ENCODE data around the gene PITPNM1.

DNA sequence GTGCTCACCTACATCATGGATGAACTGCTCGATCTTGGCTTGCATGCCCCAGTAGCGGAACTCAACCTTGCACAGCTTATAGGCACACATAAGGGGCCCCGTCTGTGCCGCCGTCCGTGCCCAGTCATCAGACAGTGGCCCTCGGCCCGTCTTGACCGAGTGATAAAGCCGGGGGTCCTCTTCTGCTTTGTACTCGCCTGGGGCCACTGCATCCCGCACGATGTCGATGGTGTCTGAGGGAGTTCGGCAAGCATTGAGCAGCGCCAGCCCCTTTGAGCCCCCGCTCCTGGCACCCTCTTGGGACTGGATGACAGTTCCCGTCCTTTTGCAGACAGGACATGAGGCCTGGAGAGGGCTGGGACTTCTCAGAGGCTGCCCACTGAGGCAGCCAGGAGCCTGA lies 3.3 kb downstream of the PITPNM1 start:
- TF ChIP-seq EZH2phosphoT487 (IDR thresholded peaks at IDR 0.05; ENCODE audit: borderline replicate concordance) = no peak
- TF ChIP-seq, protein P1, sequence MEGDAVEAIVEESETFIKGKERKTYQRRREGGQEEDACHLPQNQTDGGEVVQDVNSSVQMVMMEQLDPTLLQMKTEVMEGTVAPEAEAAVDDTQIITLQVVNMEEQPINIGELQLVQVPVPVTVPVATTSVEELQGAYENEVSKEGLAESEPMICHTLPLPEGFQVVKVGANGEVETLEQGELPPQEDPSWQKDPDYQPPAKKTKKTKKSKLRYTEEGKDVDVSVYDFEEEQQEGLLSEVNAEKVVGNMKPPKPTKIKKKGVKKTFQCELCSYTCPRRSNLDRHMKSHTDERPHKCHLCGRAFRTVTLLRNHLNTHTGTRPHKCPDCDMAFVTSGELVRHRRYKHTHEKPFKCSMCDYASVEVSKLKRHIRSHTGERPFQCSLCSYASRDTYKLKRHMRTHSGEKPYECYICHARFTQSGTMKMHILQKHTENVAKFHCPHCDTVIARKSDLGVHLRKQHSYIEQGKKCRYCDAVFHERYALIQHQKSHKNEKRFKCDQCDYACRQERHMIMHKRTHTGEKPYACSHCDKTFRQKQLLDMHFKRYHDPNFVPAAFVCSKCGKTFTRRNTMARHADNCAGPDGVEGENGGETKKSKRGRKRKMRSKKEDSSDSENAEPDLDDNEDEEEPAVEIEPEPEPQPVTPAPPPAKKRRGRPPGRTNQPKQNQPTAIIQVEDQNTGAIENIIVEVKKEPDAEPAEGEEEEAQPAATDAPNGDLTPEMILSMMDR (conservative IDR thresholded peaks at IDR 0.05; ENCODE audit: low read length) = no peak

Data from Loucy (cell line).